Spleen (tissue), 11 donors: ENCODE results near the gene ERBB4. TPM values are rescaled to one million over a fixed set of nuclear protein-coding genes. Genes with fewer than 3 reads are reported as not detected.

Experiments
- DNase-seq: peaks from one replicate; pipeline ENCODE4 v3.0.0-alpha.2; 2020
- H3K27ac ChIP-seq, 8 donors: fragments of 200-600 bp; sonication (generic) in 7 of 8; 1 replicate in 4 of 8; 2 replicates in 4 of 8; pipeline versions ENCODE4 v1.5.0 to v1.8.0; 2016 to 2021; ENCODE audit warnings: inconsistent platforms in 4 of 8, mild to moderate bottlenecking in 4 of 8, moderate library complexity in 1 of 8
- H3K27me3 ChIP-seq, 7 donors: fragments of 200-600 bp; sonication (generic) in 6 of 7; replicated peaks in 1 of 7; 1 replicate in 4 of 7; 2 replicates in 3 of 7; pipeline versions ENCODE4 v1.5.0 to v1.8.0; 2016 to 2021; ENCODE audit warnings: inconsistent platforms in 3 of 7, mild to moderate bottlenecking in 1 of 7
- H3K36me3 ChIP-seq, 6 donors: fragments of 200-600 bp; sonication (generic) in 5 of 6; 1 replicate in 4 of 6; 2 replicates in 2 of 6; pipeline versions ENCODE4 v1.5.0 to v1.8.0; 2016 to 2021; ENCODE audit warnings: inconsistent platforms in 2 of 6
- H3K4me1 ChIP-seq, 6 donors: fragments of 200-600 bp; sonication (generic) in 5 of 6; 1 replicate in 3 of 6; 2 replicates in 3 of 6; pipeline versions ENCODE4 v1.5.0 to v1.8.0; 2016 to 2021; ENCODE audit warnings: inconsistent platforms in 3 of 6
- H3K4me3 ChIP-seq, 8 donors: fragments of 200-600 bp; sonication (generic) in 7 of 8; 1 replicate in 4 of 8; 2 replicates in 4 of 8; pipeline versions ENCODE4 v1.5.0 to v1.8.0; 2016 to 2021; ENCODE audit warnings: inconsistent platforms in 4 of 8, mild to moderate bottlenecking in 4 of 8, moderate library complexity in 2 of 8
- H3K9me3 ChIP-seq, 8 donors: fragments of 200-600 bp; sonication (generic) in 7 of 8; 1 replicate in 4 of 8; 2 replicates in 4 of 8; pipeline versions ENCODE4 v1.5.0 to v1.8.0; 2016 to 2021; ENCODE audit warnings: inconsistent platforms in 4 of 8
- CTCF ChIP-seq, 11 experiments: fragments of 200-600 bp in 7 of 11; fragments of 450-650 bp in 4 of 11; sonication (generic) in 4 of 11; IDR thresholded peaks in 8 of 11; conservative IDR thresholded peaks in 3 of 11; 1 replicate in 7 of 11; 2 replicates in 4 of 11; pipeline versions ENCODE4 v1.4.0 to v1.8.0; 2016 to 2021; ENCODE audit warnings: antibody characterized with exemption in 11 of 11, inconsistent platforms in 4 of 11, mild to moderate bottlenecking in 1 of 11
- POLR2A ChIP-seq, 3 donors: fragments of 450-650 bp; IDR thresholded peaks; one replicate each; pipeline ENCODE4 v1.5.1; 2017; ENCODE audit warnings: antibody characterized with exemption in 3 of 3, mild to moderate bottlenecking in 1 of 3
- POLR2AphosphoS5 ChIP-seq, 3 donors: sonication (generic); formaldehyde crosslinking; IDR thresholded peaks; one replicate each; pipeline ENCODE4 v1.5.1; 2017; ENCODE audit warnings: antibody characterized with exemption in 3 of 3
- WGBS, 5 donors: extraction: QIAGEN DNeasy Blood & Tissue Kit in 3 of 5; methylation state at CpG; one replicate each; pipeline versions ENCODE4 v1.1.5 to v1.1.7; 2013 to 2018; 5-methylcytosine and 5-hydroxymethylcytosine counted together
- intact Hi-C: fragments of 100-400 bp; cut with DNase I; formaldehyde crosslinking; loops from one replicate; pipeline ENCODE4 v1.15.0; 2023; ENCODE audit warnings: low total_unique reads
- polyA plus RNA-seq, 3 donors: library from polyadenylated mRNA; stranded (reverse); fragments of 200-250 nt; gene quantifications; one replicate each; pipeline ENCODE4 v1.2.1, GENCODE V29; 2013
- total RNA-seq, 7 donors: library from RNA; depleted of rRNA in 3 of 7; stranded (reverse); fragments of >200 nt in 3 of 7; fragmentation: NEBNext Ultra II Directional in 4 of 7; extraction: Animal tissue kit (Norgen Biotek cat#: 25700) in 4 of 7; gene quantifications; one replicate each; pipeline versions ENCODE4 v1.1.0 to v1.2.1, GENCODE V29; 2016 to 2021
- donor health status: healthy with polysubstance abuse.
- donor health status: DM: no; HTN: no; CAD: no; lungs with moderate emphysema.
- donor health status: DM: no; HTN: no; CAD: no.
- donor health status: Bipolar disorder and iron deficiency.
- donor health status: healthy.
- donor health status: DM: no; HTN: no; CAD: no.
- donor health status: DM: yes; HTN: yes; CAD: no.

ERBB4 gene
- total and polyA plus RNA-seq, 10 donors: under 0.01 to 1.4 (median 0.35) TPM

GRCh38 chr2:212299943-212300342 is 238.7 kb downstream of the ERBB4 start:
- intact Hi-C loops: no loop called here
- no peak for DNase-seq
- no peaks in the 10 kb centered on the region for H3K36me3 ChIP-seq
- H3K27me3 ChIP-seq: no peaks in the 10 kb centered on the region
- no peak overlapping the region for H3K4me3 ChIP-seq
- TF ChIP-seq POLR2A (IDR thresholded peaks at IDR 0.05): no peak
- TF ChIP-seq CTCF (IDR thresholded peaks at IDR 0.05 in 8 of 11, conservative IDR thresholded peaks at IDR 0.05 in 3 of 11): no peak
- TF ChIP-seq POLR2AphosphoS5 (IDR thresholded peaks at IDR 0.05): no peak
- WGBS, 5 donors: 73 to 92% (median 79%) methylated on average over 2 of the region's 2 CpGs
- no peaks in the 10 kb centered on the region for H3K9me3 ChIP-seq
- H3K27ac ChIP-seq: no peak overlapping the region
- no peaks in the 10 kb centered on the region for H3K4me1 ChIP-seq

GRCh38 chr2:212299333-212299732 is 239.3 kb downstream of the ERBB4 start:
- TF ChIP-seq POLR2A (IDR thresholded peaks at IDR 0.05) (no peak), CTCF (IDR thresholded peaks at IDR 0.05 in 8 of 11, conservative IDR thresholded peaks at IDR 0.05 in 3 of 11) (no peak), POLR2AphosphoS5 (IDR thresholded peaks at IDR 0.05) (no peak)
- Histone ChIP-seq H3K27ac (no peak overlapping the region), H3K9me3 (no peaks in the 10 kb centered on the region), H3K36me3 (no peaks in the 10 kb centered on the region), H3K27me3 (no peaks in the 10 kb centered on the region), H3K4me3 (no peak overlapping the region), H3K4me1 (no peaks in the 10 kb centered on the region)
- WGBS, 5 donors: 52 to 71% (median 61%) methylated on average over 3 of the region's 3 CpGs
- no peak for DNase-seq
- intact Hi-C loops: no loop called here

DNA sequence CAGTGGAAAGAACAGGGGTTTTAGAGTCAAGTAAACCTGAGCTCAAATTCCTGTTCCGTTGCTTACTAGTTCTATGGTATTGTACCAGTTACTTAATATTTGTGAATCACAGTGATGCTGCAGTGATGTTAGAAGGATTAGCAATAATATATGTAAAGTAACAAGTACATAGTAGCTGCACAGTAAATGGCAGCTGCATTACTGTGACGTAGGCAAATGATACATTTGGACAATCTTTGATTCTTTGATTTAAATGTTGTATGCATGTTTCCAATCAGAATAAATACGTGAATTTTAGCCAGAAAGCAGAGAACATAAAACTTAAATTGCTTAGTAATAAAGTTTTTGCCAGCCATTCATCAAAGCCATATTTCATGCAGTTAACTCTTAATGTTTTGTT is 243.0 kb downstream of the ERBB4 start:
- Histone ChIP-seq H3K27me3 (no peaks in the 10 kb centered on the region), H3K27ac (no peak overlapping the region), H3K4me1 (no peaks in the 10 kb centered on the region), H3K4me3 (no peak overlapping the region), H3K36me3 (no peaks in the 10 kb centered on the region), H3K9me3 (no peaks in the 10 kb centered on the region)
- DNase-seq: no peak
- WGBS, 5 donors: 64 to 79% (median 74%) methylated on average over 3 of the region's 3 CpGs
- no peak for TF ChIP-seq CTCF (IDR thresholded peaks at IDR 0.05 in 8 of 11, conservative IDR thresholded peaks at IDR 0.05 in 3 of 11)
- no peak for TF ChIP-seq POLR2AphosphoS5 (IDR thresholded peaks at IDR 0.05)
- no peak for TF ChIP-seq POLR2A (IDR thresholded peaks at IDR 0.05)
- intact Hi-C loops: no loop called here

DNA sequence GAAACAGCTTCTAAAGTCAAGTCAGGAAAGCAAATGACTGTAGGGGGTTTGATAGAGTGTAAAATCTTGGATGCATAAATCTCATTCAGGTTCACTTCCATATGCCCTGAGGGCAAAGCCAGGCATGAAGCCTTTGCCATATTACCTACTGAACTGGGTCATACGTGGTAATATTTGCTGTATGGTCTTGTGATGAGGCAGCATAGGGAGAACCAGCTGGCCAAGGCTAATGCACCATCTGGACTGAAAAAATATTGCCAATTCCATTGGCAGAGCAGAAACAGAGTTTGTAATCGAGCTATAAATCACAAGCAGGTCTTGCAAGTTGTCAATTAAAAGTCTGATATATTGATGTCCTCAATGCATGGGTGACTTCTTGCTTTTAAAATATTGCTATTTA is 243.8 kb downstream of the ERBB4 start:
- DNase-seq: no peak
- TF ChIP-seq POLR2A (IDR thresholded peaks at IDR 0.05) (no peak), POLR2AphosphoS5 (IDR thresholded peaks at IDR 0.05) (no peak), CTCF (IDR thresholded peaks at IDR 0.05 in 8 of 11, conservative IDR thresholded peaks at IDR 0.05 in 3 of 11) (no peak)
- WGBS, 5 donors: 62 to 84% (median 79%) methylated on average over 2 of the region's 2 CpGs
- Histone ChIP-seq H3K9me3 (no peaks in the 10 kb centered on the region), H3K27ac (no peak overlapping the region), H3K27me3 (no peaks in the 10 kb centered on the region), H3K4me1 (no peaks in the 10 kb centered on the region), H3K4me3 (no peak overlapping the region), H3K36me3 (no peaks in the 10 kb centered on the region)
- intact Hi-C loops: no loop called here
